Aorta (tissue), 5 donors: Measurements from ENCODE around the gene OMP. TPM values are rescaled to one million over a fixed set of nuclear protein-coding genes. Genes with fewer than 3 reads are reported as not detected.

Source experiments
- ATAC-seq: fragments of 200-7000 bp; cut with Tn5 transposase; one replicate; pipeline ENCODE4 v1.9.1; 2022; ENCODE audit warnings: moderate library complexity; ENCODE audit not compliant: low FRiP score
- DNase-seq, 2 donors: peaks; one replicate each; pipeline ENCODE4 v3.0.0-alpha.2; 2020
- H3K27ac ChIP-seq, 2 donors: one replicate each; pipeline ENCODE4 v1.5.1; 2013; ENCODE audit warnings: low read length in 2 of 2, mild to moderate bottlenecking in 2 of 2, moderate library complexity in 2 of 2, control low read depth in 1 of 2, inconsistent platforms in 1 of 2, low read depth in 1 of 2
- H3K27me3 ChIP-seq, 2 donors: one replicate each; pipeline ENCODE4 v1.6.1; 2013; ENCODE audit warnings: control low read depth in 1 of 2, low read length in 1 of 2, mild to moderate bottlenecking in 1 of 2, moderate library complexity in 1 of 2; ENCODE audit not compliant: insufficient read depth in 2 of 2, control insufficient read depth in 1 of 2
- H3K36me3 ChIP-seq, 2 donors: one replicate each; pipeline ENCODE4 v1.6.1; 2013; ENCODE audit warnings: control low read depth in 1 of 2, low read length in 1 of 2, mild to moderate bottlenecking in 1 of 2; ENCODE audit not compliant: insufficient read depth in 2 of 2, control insufficient read depth in 1 of 2
- H3K4me1 ChIP-seq, 2 donors: one replicate each; pipeline ENCODE4 v1.6.1; 2013; ENCODE audit warnings: low read length in 2 of 2, control low read depth in 1 of 2, mild to moderate bottlenecking in 1 of 2, moderate library complexity in 1 of 2; ENCODE audit not compliant: insufficient read depth in 2 of 2, control insufficient read depth in 1 of 2
- H3K4me3 ChIP-seq, 2 donors: one replicate each; pipeline ENCODE4 v1.5.1; 2013; ENCODE audit warnings: low read length in 2 of 2, control low read depth in 1 of 2, mild to moderate bottlenecking in 1 of 2
- H3K9me3 ChIP-seq: one replicate; pipeline ENCODE4 v1.6.1; 2013; ENCODE audit warnings: mild to moderate bottlenecking, low read length; ENCODE audit not compliant: control insufficient read depth
- WGBS, 2 donors: extraction: QIAGEN DNeasy Blood & Tissue Kit; methylation state at CpG; one replicate each; pipeline ENCODE4 v1.1.7; 2013; 5-methylcytosine and 5-hydroxymethylcytosine counted together
- intact Hi-C, 2 donors: fragments of 100-400 bp; cut with DNase I; formaldehyde crosslinking; loops; one replicate each; pipeline versions ENCODE4 v1.14.2 to v1.15.0; 2022
- polyA plus RNA-seq, 2 donors: library from polyadenylated mRNA; stranded (reverse); fragments of 200-250 nt; gene quantifications; one replicate each; pipeline ENCODE4 v1.2.3, GENCODE V29; 2013
- total RNA-seq, 2 donors: library from RNA; stranded (reverse); fragmentation: NEBNext Ultra II Directional; extraction: Animal tissue kit (Norgen Biotek cat#: 25700); gene quantifications; one replicate each; pipeline ENCODE4 v1.2.1, GENCODE V29; 2021
- donor health status: healthy with polysubstance abuse.
- donor health status: Bipolar disorder and iron deficiency.
- donor health status: DM: no; HTN: no; CAD: no.
- donor health status: DM: no; HTN: no; CAD: no.
- donor health status: DM: yes; HTN: yes; CAD: no.

Gene OMP
- total and polyA plus RNA-seq, 4 donors, result 2.1 TPM; not detected in 3

DNA sequence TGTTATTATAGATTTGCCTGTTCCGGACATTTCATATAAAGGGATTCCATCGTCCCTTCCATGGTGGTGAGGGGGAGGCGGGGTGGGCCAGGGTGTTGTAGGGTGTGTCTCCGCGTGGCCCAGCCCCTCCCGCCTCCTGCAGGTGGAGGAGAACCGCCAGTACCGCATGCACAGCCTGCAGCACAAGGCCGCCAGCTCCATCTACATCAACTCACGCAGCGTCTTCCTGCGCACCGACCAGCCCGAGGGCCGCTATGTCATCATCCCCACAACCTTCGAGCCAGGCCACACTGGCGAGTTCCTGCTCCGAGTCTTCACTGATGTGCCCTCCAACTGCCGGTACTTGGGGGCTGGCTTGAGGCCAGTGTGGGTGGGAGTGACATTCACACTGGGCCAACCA, 17.9 kb downstream of the OMP start:
- Histone ChIP-seq H3K36me3 (peaks cover 0 to 3% of the 10 kb centered on the region in 2 donors), H3K9me3 (no peaks in the 10 kb centered on the region), H3K4me1 (no peaks in the 10 kb centered on the region), H3K4me3 (no peak overlapping the region), H3K27me3 (no peaks in the 10 kb centered on the region), H3K27ac (no peak overlapping the region)
- ATAC-seq (no peak), DNase-seq (peak in 1 of 2 donors; percentile 40)
- 92% methylated on average over 19 of the region's 19 CpGs for WGBS, 2 donors
- intact Hi-C loops, result no loop called here

DNA sequence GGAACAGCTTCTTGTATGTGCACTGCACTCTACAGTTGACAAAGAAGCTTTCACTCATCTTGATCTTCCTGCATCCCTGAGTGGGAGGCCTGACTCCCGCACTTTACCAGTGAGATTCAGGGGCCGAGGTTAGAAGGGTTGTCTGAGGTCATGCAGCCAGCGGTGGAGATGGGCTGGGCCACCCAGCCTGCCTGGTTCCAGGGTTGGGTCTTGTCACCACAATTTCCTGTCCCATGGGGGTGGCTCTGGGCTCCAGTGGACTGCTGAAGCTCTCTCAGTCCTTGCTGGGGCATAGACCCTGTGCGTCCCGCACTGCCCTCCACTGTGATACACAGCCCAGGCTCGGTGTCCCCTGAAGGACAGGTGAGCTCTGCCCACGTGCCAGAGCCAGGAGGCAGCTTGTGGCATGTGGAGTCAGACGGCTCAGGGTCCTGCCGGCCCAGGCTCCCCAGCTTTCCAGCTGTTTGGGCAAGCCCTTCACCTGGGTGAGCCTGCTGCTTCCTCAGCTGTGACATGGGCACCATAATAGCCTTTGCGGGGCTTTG, 18.5 kb downstream of the OMP start:
- Histone ChIP-seq H3K4me3 (no peak overlapping the region), H3K9me3 (no peaks in the 10 kb centered on the region), H3K27ac (no peak overlapping the region), H3K27me3 (no peaks in the 10 kb centered on the region), H3K36me3 (peaks cover 0 to 3% of the 10 kb centered on the region in 2 donors), H3K4me1 (no peaks in the 10 kb centered on the region)
- no peak for ATAC-seq
- intact Hi-C loops, result no loop called here
- WGBS, 2 donors, result 90 to 92% methylated on average over 10 of the region's 10 CpGs
- peak in 1 of 2 donors; percentile 42 for DNase-seq

DNA sequence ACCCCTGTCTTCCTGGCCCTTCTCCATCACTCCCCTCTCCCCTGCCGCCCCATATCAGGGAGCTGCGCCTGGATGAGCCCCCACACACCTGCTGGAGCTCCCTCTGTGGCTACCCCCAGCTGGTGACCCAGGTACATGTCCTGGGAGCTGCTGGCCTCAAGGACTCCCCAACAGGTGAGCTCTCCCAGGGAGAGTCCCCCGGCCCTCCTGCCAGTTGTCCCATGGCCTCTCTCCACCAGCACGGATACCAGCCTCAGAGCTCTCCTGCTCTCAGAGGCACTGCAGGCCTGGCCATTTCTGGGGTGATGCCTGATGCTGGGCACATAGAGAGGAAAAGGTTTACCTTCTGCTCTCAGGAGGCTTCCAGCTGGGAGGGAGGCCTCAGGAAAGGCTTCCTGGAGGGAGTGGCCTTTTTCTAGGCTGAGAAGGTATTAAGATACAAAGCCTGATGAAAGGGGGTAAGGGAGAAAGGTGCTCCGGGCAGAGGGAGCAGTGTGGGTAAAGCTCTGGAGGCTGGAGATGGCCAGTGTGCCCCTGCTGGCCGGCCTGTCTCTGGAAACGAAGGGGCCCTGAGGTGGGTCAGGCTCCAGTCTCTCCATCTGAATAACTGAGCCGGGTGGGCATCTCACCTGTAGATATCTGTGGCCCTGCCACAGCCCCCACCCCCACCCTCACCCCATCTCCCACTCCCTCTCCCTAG, 19.4 kb downstream of the OMP start:
- no peak for ATAC-seq

DNA sequence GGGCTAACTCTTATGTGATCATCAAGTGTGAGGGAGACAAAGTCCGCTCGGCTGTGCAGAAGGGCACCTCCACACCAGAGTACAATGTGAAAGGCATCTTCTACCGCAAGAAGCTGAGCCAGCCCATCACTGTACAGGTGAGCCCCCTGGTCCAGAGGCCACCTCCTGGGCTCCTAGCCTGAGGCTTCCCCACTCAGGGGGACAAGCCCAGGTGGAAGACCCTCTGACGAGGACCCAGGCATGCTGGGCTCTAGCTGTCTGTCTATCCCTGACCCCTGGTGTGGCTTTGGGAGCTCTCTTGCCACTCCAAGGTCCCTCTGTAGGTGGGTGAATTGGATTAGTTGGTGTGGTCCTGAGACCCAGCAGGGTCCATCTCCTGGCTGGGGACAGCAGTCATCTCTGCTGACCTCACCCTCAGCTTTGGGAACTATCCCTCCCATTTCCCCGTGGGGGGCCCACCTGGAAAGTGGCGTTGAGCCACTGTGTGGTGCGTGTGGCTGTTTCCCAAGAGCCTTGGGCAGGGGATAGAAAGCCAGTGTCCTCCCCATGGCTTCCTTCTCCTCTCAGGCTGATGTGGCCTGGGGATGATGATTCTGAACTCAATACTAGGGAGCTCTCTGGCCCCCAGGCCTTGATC, 20.1 kb downstream of the OMP start:
- Histone ChIP-seq H3K9me3 (no peaks in the 10 kb centered on the region), H3K4me3 (no peak overlapping the region), H3K36me3 (peaks cover 0 to 3% of the 10 kb centered on the region in 2 donors), H3K27me3 (no peaks in the 10 kb centered on the region), H3K4me1 (no peaks in the 10 kb centered on the region), H3K27ac (no peak overlapping the region)
- DNase-seq (no peak), ATAC-seq (no peak)
- 88 to 91% methylated on average over 7 of the region's 7 CpGs for WGBS, 2 donors
- intact Hi-C loops, result no loop called here

More for the DNA sequence above, 19.4 kb downstream of the OMP start:
- no peaks in the 10 kb centered on the region for H3K4me1 ChIP-seq
- WGBS, 2 donors, result 94% methylated on average over 8 of the region's 8 CpGs
- intact Hi-C loops, result no loop called here
- DNase-seq, result peak in 1 of 2 donors; percentile 31
- no peaks in the 10 kb centered on the region for H3K27me3 ChIP-seq
- H3K9me3 ChIP-seq, result no peaks in the 10 kb centered on the region
- no peak overlapping the region for H3K4me3 ChIP-seq
- H3K36me3 ChIP-seq, result peaks cover 0 to 3% of the 10 kb centered on the region in 2 donors
- no peak overlapping the region for H3K27ac ChIP-seq

- no peaks in the 10 kb centered on the region for H3K27me3 ChIP-seq
- H3K4me1 ChIP-seq, result no peaks in the 10 kb centered on the region
- DNase-seq (no peak), ATAC-seq (no peak)
- H3K27ac ChIP-seq, result no peak overlapping the region
- H3K36me3 ChIP-seq, result peaks cover 0 to 3% of the 10 kb centered on the region in 2 donors
- no peaks in the 10 kb centered on the region for H3K9me3 ChIP-seq
- intact Hi-C loops, result no loop called here
- no peak overlapping the region for H3K4me3 ChIP-seq
- WGBS, 2 donors, result 89 to 93% methylated on average over 8 of the region's 8 CpGs
These were observed 21.0 kb downstream of the OMP start for GRCh38 chr11:77123591-77123990.

- Histone ChIP-seq H3K4me3 (no peak overlapping the region), H3K9me3 (no peaks in the 10 kb centered on the region), H3K27me3 (no peaks in the 10 kb centered on the region), H3K36me3 (peaks cover 0 to 3% of the 10 kb centered on the region in 2 donors), H3K27ac (no peak overlapping the region), H3K4me1 (no peaks in the 10 kb centered on the region)
- intact Hi-C loops, result no loop called here
- 83 to 86% methylated on average over 8 of the region's 8 CpGs for WGBS, 2 donors
- no peak for ATAC-seq
- DNase-seq, result no peak
These were observed 21.4 kb downstream of the OMP start for GRCh38 chr11:77124041-77124440.

DNA sequence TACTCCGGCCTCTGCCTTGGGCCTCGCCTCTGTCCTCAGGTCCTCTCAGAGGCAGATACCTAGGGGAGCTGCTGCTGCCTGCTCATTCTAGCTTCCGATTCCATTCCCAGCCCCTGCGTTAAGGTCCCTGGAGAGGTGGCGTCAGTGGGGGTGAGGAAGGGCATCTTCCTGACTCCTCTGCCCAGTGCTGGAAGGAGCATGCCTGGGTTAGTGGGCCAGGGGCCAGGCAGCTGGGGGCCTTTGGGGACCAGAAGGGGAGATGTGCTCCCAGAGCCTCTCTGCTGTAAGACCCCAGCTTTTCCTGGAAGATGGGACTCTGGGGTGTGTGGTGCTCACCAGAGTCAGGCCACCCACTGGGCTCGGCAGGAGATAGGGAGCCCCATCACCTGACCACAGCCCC, 21.8 kb downstream of the OMP start:
- 88 to 91% methylated on average over 6 of the region's 6 CpGs for WGBS, 2 donors
- DNase-seq, result no peak
- no peak for ATAC-seq
- Histone ChIP-seq H3K27me3 (no peaks in the 10 kb centered on the region), H3K4me3 (no peak overlapping the region), H3K4me1 (no peaks in the 10 kb centered on the region), H3K9me3 (no peaks in the 10 kb centered on the region), H3K27ac (no peak overlapping the region), H3K36me3 (peaks cover 0 to 2% of the 10 kb centered on the region in 2 donors)
- intact Hi-C loops, result no loop called here

GRCh38 chr11:77125191-77125590, 22.6 kb downstream of the OMP start:
- 77 to 78% methylated on average over 6 of the region's 6 CpGs for WGBS, 2 donors
- Histone ChIP-seq H3K27me3 (no peaks in the 10 kb centered on the region), H3K9me3 (no peaks in the 10 kb centered on the region), H3K27ac (no peak overlapping the region), H3K36me3 (no peaks in the 10 kb centered on the region), H3K4me3 (no peak overlapping the region), H3K4me1 (no peaks in the 10 kb centered on the region)
- intact Hi-C loops, result loop anchor here in 1 of 2 donors (5.0 kb wide), 1 partner anchor 422 kb away; no protein-coding TSS in a partner anchor
- ATAC-seq, result no peak
- DNase-seq, result no peak
